ENCODE results near the gene PDGFRB.

GRCh38 chr5:150202501-150202900 lies 46.9 kb upstream of the PDGFRB start:
- TF ChIP-seq, protein P1, sequence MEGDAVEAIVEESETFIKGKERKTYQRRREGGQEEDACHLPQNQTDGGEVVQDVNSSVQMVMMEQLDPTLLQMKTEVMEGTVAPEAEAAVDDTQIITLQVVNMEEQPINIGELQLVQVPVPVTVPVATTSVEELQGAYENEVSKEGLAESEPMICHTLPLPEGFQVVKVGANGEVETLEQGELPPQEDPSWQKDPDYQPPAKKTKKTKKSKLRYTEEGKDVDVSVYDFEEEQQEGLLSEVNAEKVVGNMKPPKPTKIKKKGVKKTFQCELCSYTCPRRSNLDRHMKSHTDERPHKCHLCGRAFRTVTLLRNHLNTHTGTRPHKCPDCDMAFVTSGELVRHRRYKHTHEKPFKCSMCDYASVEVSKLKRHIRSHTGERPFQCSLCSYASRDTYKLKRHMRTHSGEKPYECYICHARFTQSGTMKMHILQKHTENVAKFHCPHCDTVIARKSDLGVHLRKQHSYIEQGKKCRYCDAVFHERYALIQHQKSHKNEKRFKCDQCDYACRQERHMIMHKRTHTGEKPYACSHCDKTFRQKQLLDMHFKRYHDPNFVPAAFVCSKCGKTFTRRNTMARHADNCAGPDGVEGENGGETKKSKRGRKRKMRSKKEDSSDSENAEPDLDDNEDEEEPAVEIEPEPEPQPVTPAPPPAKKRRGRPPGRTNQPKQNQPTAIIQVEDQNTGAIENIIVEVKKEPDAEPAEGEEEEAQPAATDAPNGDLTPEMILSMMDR (conservative IDR thresholded peaks at IDR 0.05; ENCODE audit: low read length): no peak
- TF ChIP-seq EZH2phosphoT487 (IDR thresholded peaks at IDR 0.05; ENCODE audit: borderline replicate concordance, low read depth, low read length): no peak
